HepG2 (cell line): ENCODE data around the gene MIB2. TPM values are rescaled to one million over a fixed set of nuclear protein-coding genes. Genes with fewer than 3 reads are reported as not detected.

Experiments
- ISX ChIP-seq: sonication (generic); formaldehyde crosslinking; conservative IDR thresholded peaks from 2 replicates; pipeline ENCODE4 v1.5.0; 2020; ENCODE audit warnings: missing genetic modification reagents
- KAT2B ChIP-seq: fragments of 150-350 bp; IDR thresholded peaks from 2 replicates; pipeline ENCODE4 v1.6.1; 2014; ENCODE audit warnings: low read depth, low read length, borderline replicate concordance
- MTA3 ChIP-seq: sonication (generic); formaldehyde crosslinking; IDR thresholded peaks from 2 replicates; pipeline ENCODE4 v1.4.0; 2020; ENCODE audit warnings: missing genetic modification reagents
- SMAD1 ChIP-seq: sonication (generic); formaldehyde crosslinking; IDR thresholded peaks from 2 replicates; pipeline ENCODE4 v1.4.0; 2020; ENCODE audit warnings: missing genetic modification reagents, low read depth, mild to moderate bottlenecking, borderline replicate concordance
- TMF1 ChIP-seq: sonication (generic); formaldehyde crosslinking; IDR thresholded peaks from 2 replicates; pipeline ENCODE4 v1.8.1; 2022; ENCODE audit warnings: low read depth, missing genetic modification reagents
- ZKSCAN8 ChIP-seq: IDR thresholded peaks from 2 replicates; pipeline ENCODE4 v1.6.1; 2016; ENCODE audit warnings: borderline replicate concordance, missing genetic modification reagents, missing compliant biosample characterization
- ZNF432 ChIP-seq: sonication (generic); formaldehyde crosslinking; IDR thresholded peaks from 2 replicates; pipeline ENCODE4 v1.5.0; 2020; ENCODE audit warnings: missing genetic modification reagents, mild to moderate bottlenecking, borderline replicate concordance
- ZNF574 ChIP-seq: sonication (generic); formaldehyde crosslinking; IDR thresholded peaks from 2 replicates; pipeline ENCODE4 v1.4.0; 2020; ENCODE audit warnings: missing genetic modification reagents
- polyA plus RNA-seq, 8 experiments: library from polyadenylated mRNA; depleted of rRNA in 3 of 8; stranded (reverse) in 7 of 8; unstranded in 1 of 8; fragments of >200 nt; fragmentation: Illumina TruSeq in 4 of 8; extraction: Trizol in 4 of 8; gene quantifications; 2 replicates each; pipeline versions ENCODE4 v1.2.1 to v1.2.3, GENCODE V29; 2011 to 2016; ENCODE audit warnings: low read depth in 4 of 8, missing spikeins in 1 of 8, mixed read lengths in 1 of 8; ENCODE audit not compliant: insufficient read depth in 1 of 8
- total RNA-seq, 5 experiments: library from RNA; depleted of rRNA; stranded (reverse); fragments of >200 nt; fragmentation: Illumina TruSeq; extraction: Trizol; gene quantifications; 2 replicates each; pipeline ENCODE4 v1.2.3, GENCODE V29; 2016; ENCODE audit warnings: low read depth in 1 of 5
- TF ChIP-seq, protein P1 (sequence below): sonication (generic); formaldehyde crosslinking; IDR thresholded peaks from 2 replicates; pipeline ENCODE4 v1.8.1; 2023; ENCODE audit warnings: mild to moderate bottlenecking, missing genetic modification reagents

MIB2 gene
- total and polyA plus RNA-seq, 2 of the 13 experiments (the other 11 are each of a cell fraction or from before 2014, with no cell fraction given), result 19.9 to 30.4 TPM

DNA sequence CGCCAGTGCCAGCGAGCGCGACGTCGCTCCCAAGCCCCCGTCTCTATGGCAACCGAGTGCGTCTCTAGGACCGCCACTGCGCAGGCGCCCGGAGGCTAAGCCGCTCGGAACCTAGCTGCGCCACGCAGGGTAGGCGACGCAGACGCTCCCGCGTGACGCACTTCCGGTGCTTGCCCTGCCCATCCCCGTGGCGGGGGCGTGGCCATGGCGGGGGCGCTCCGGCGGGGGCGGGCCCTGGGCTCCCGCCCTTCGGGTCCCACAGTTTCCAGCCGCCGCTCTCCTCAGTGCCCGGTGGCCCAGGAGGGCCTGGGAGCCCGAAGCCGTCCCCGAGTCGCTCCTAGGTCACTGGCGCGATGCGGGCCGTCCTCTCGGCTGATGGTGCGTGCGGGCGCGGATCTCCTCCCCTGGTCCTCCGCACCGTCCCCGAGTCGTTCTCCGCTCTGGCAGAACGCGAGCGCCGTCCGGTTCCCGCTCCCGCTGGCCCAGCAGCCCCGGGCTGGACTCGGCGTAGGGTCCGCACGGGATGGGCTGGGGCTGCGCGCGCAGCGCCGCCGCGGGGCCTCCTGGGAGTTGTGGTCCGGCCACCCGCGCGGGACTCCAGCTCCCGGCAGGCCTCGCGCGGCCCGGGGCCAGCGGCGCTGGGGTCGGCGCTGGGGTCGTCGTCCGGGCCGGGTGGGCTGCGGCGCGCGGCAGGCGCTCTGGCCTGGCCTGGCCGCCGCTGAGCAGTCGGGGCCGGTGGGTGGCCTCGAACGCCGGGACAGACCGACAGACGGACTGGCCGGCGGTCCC lies at the start of gene MIB2 (continued):
- TF ChIP-seq MTA3 (CRISPR knock-in tag) (no peak), TMF1 (peak; percentile 72; the same call in 1 of the 2 replicates), ZNF432 (CRISPR knock-in tag) (no peak), ISX (no peak), SMAD1 (CRISPR knock-in tag) (peak; percentile 46; the same call in 1 of the 2 replicates), ZNF574 (CRISPR knock-in tag) (peak; percentile 79), ZKSCAN8 (CRISPR knock-in tag) (no peak), KAT2B (no peak)
- TF ChIP-seq, protein P1, sequence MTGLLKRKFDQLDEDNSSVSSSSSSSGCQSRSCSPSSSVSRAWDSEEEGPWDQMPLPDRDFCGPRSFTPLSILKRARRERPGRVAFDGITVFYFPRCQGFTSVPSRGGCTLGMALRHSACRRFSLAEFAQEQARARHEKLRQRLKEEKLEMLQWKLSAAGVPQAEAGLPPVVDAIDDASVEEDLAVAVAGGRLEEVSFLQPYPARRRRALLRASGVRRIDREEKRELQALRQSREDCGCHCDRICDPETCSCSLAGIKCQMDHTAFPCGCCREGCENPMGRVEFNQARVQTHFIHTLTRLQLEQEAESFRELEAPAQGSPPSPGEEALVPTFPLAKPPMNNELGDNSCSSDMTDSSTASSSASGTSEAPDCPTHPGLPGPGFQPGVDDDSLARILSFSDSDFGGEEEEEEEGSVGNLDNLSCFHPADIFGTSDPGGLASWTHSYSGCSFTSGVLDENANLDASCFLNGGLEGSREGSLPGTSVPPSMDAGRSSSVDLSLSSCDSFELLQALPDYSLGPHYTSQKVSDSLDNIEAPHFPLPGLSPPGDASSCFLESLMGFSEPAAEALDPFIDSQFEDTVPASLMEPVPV (CRISPR knock-in tag), result peak; percentile 72; the same call in 1 of the 2 replicates
